ENCODE measurements around the gene UGT1A10.
"Not testable (repeated sequence)": the region's sequence is repeated elsewhere in the genome, so short reads cannot be mapped to it uniquely, and the experiment has no call there.

Gene UGT1A10

DNA sequence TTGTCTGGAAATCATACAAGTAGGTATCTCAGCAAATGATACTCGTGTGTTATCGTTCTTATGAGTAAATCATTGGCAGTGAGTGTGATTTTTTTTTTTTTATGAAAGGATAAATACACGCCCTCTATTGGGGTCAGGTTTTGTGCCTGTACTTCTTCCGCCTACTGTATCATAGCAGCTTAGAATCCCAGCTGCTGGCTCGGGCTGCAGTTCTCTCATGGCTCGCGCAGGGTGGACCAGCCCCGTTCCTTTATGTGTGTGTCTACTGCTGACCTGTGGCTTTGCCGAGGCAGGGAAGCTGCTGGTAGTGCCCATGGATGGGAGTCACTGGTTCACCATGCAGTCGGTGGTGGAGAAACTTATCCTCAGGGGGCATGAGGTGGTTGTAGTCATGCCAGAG lies at the start of gene UGT1A10:
Gene UGT1A10 (plus strand): TSS at position 143 of the 400 bp plus-strand sequence. CDS start 75 bp downstream, at position 218.
- DNase-seq = not testable (repeated sequence)

DNA sequence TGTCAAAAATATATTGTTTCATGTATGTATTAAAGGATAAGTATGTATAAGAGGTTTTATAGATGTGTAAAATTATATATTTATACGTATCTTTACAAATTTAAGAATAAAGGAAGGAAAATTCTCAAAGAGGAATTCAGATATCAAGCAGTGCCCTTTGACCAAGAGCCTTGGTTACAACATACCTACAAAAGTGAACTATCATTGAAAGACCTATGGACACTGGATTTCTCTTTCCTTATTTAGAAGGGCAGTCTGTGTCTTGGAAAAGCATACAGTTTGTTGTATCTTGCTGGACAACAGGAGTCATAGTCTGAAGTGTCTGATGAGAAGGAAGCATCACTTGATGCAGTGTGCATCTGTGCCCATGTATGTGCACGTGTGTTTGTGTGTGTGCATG lies 47.8 kb upstream of the UGT1A10 start:
- no peak for DNase-seq

DNA sequence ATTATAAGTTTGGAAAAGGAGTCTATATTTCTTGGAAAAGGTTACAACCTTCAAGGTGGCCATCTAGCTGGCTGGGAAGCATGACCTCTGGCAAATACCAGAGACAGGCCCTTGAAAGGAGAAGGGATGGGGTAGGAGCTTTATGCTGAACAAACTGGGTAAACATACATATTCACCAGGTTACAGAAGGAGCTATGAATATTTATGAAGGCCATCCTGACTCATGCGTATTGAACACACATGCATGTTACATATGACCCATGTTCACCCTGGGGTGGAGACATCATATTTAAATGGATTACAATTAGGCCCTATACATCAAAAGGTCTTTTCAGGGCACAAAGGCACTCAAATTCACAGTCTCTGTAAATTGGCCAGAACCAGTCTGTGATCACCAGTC lies 43.5 kb upstream of the UGT1A10 start:
- DNase-seq = not testable (repeated sequence)

DNA sequence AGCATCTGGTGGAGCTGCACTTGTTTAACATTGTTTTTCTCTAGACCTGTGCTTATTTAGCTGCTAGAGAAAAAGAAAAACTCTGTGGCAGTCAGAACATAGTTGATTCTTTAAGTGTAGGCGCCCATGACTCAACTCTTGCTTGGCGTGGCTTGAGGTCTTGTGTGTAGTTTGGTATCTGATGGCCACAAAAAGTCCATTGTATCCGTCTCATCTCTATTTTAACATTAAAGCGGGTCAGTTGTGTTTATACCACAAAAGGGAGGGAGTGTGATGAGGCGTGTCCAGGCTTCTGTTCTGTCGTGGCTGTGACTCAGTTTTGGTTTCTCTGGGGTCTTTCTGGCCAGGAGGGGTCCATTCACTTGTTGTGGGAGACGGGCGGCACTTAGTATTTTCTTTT lies 43.0 kb upstream of the UGT1A10 start:
- DNase-seq = no peak

DNA sequence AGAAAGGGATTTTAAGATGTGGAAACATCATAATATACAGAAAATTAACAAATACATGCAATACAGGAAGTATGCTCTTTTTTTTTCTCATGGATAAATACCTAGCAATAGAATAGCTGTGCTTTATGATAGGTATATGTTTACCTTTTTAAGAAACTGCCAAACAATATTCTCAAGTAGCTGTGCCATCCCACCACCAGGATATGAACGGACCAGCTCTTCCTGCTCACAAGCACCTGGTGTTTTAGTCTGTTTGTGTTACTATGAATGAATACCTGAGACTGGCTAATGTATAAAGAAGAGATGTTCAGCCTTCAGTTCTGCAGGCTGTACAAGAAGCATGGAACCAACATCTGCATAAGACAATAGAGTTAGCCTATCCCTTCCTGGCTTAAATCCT lies 38.7 kb upstream of the UGT1A10 start:
- no peak for DNase-seq

DNA sequence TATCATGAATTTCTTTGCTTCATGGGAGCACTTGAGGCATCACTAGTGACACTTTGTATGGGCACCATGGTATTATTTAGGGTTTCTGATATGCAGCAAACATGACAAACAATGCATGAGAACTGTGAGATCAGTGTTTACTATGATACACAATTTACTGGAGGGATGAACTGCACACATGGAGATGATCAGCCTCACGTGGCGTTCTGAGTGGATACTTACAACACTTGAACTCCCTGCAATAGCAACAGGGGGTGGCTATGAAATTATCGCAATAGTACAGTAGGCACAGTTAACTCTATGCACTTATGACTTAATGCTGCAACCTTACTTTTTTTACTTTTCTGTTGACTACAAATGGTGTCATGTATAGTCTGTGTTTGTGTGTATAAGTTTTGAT lies 37.3 kb upstream of the UGT1A10 start:
- no peak for DNase-seq

DNA sequence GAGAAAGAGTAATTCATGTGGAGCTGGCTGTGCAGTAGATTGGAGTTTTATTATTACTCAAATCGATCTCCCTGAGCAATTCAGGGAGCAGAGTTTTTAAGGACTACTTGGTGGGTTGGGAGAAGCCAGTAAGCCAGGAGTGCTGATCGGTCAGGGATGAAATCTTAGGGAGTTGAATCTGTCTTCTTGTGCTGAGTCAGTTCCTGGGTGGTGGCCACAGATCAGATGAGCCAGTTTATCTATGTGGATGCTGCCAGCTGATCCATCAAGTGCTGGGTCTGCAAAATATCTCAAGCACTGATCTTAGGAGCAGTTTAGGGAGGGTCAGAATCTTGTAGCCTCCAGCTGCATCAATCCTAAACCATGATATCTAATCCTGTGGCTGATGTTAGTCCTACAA lies 35.9 kb upstream of the UGT1A10 start:
- DNase-seq = no peak

DNA sequence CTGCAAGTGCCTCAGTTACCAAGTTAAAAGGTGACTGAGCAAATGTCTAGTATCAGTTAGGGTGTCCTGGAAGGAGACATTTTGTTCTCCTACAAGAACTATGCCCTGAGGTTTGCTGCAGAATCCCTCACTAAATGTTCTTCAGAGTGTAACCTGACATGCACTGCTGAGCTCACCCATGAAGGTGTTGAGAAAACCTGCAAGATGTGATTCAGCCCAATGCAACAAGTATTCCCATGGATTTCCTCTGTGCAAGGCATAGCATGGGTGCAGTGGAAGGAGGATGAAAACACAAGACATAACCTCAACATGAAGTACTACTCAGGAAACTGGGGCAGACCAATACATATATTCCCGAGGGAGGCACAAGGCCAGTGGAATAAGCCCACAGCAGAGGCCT lies 34.2 kb upstream of the UGT1A10 start:
- no peak for DNase-seq

DNA sequence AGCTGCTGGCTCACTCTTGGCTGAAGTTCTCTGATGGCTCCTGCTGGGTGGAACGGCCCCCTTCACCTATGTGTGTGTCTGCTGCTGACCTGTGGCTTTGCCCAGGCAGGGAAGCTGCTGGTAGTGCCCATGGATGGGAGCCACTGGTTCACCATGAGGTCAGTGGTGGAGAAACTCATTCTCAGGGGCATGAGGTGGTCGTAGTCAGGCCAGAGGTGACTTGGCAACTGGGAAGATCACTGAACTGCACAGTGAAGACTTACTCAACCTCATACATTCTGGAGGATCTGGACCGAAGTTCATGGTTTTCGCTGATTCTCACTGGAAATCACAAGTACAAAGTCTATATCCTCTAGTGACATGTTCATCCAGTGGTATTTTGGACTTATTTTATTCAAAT lies 32.7 kb upstream of the UGT1A10 start:
- no peak for DNase-seq

DNA sequence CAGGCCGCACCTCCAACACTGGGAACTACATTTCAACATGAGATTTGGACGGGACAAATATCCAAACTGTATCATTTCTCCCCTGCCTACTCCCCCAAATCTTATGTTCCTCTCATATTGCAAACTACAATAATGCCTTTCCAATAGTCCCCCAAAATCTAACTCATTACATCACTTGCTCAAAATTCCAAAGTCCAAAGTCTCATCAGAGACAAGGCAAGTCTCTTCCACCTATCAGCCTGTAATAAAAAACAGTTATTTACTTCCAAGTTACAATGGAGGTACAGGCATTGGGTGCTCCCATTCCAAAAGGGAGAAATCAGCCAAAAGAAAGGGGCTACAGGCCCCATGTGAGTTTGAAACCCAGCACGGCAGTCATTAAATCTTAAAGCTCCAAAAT lies 31.4 kb upstream of the UGT1A10 start:
- no peak for DNase-seq

DNA sequence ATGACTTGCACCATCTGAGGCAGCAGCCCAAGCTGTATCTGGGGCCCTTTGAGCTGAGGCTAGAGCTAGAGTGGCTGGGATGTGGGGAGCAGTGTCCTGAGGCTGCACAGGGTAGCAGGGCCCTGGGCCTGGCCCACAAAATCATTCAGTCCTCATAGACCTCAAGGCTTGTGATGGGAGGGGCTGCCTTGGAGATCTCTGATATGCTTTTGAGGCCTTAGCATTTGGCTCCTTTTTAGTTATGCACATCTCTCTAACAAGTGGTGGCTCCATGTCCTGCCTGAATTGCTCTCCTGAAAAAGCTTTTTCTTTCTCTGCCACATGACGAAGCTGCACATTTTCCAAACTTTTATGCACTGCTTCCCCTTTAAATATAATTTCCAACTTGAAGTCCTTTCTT lies 30.6 kb upstream of the UGT1A10 start:
- no peak for DNase-seq

DNA sequence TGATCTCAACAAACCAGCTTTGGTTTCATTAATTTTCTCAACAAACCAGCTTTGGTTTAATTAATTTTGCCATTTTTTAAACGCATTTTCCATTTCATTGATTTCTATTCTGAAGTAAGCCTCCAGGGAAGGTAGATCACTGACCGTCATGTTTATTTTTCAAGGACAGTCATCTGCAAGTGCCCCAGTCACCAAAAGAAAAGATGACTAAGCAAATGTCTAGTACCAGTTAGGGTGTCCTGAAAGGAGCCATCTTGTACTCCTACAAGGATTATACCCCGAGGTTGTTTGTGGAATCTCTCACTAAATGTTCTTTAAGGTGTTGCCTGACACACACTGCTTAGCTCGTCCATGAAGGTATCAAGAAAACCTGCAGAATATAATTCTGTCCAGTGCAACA lies 25.0 kb upstream of the UGT1A10 start:
- DNase-seq = no peak

DNA sequence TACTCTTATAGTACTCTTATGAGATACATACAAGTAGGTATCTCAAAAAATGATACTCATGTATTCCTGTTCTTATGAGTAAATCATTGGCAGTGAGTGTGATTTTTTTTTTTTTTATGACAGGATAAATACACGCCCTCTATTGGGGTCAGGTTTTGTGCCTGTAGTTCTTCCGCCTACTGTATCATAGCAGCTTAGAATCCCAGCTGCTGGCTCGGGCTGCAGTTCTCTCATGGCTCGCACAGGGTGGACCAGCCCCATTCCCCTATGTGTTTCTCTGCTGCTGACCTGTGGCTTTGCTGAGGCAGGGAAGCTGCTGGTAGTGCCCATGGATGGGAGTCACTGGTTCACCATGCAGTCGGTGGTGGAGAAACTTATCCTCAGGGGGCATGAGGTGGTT lies 18.8 kb upstream of the UGT1A10 start, which contains the start of gene UGT1A8:
Gene UGT1A8 (plus strand): TSS at position 158 of the 400 bp plus-strand sequence. CDS start 75 bp downstream, at position 233.
- not testable (repeated sequence) for DNase-seq

DNA sequence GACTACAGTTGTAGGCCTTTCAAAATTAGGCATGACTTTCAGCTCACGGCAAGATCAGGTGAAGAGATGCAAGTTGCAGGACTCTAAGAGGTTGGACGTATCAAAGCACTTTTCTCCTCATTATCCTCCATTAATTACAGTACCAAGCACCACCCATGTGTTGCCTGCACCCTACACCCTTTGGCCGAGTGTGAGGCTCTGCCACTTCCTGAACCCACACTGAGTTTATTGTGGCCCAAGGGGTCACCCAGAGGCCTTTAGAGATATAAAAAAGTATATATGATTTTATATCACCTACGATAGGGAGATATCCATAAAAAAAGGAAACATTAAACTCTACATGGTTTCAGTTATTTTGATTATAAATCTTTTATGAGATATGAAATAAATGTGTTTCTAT lies 16.0 kb upstream of the UGT1A10 start:
- DNase-seq = no peak

DNA sequence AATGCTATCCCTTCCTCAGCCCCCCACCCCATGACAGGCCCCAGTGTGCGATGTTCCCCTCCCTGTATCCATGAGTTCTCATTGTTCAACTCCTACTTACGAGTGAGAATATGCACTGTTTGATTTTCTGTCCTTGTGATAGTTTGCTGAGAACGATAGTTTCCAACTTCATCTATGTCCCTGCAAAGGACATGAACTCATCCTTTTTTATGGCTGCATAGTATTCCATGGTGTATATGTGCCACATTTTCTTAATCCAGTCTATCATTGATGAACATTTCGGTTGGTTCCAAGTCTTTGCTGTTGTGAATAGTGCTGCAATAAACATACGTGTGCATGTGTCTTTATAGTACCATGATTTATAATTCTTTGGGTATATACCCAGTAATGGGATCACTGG lies 14.4 kb upstream of the UGT1A10 start:
- not testable (repeated sequence) for DNase-seq

DNA sequence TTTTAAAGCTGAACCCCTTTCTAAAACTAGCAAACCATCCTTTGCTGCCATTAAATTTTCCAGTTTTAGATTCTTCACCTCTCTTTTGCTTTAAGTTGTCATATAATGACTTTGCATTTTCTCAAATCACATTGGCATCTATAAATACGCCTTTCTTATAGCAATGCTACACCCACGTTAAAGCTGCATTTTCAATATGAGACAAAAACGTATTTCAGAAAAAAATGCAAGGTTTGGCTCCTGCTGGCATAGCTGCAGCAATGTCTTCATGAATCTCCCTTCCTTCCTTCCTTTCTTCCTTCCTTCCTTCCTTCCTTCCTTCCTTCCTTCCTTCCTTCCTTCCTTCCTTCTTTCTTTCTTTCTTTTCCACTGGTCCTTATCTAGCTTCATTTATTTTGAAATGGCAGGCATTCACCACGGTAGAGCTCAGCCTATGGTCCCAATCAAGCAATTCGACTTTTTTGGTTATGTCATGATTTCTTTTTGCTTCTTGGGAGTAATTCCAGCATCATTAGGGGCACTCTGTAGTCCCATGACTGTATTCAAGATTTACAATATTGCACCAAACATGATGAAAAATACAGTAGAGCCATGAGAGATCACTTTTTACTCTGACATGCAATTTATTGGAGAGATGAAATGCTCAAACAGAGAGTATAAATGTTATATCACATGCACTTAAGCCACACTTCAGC lies 8.8 kb upstream of the UGT1A10 start:
- DNase-seq = no peak

DNA sequence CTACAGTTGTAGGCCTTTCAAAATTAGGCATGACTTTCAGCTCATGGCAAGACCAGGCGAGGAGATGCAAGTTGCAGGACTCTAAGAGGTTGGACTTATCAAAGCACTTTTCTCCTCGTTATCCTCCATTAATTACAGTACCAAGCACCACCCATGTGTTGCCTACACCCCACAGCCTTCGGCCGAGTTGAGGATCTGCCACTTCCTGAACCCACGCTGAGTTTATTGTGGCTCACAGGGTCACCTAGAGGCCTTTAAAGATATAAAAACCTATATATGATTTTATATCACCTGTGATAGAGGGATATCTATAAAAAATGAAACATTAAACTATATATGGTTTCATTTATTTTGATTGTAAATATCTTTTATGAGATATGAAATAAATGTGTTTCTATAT lies 2.6 kb downstream of the UGT1A10 start:
- DNase-seq = no peak

DNA sequence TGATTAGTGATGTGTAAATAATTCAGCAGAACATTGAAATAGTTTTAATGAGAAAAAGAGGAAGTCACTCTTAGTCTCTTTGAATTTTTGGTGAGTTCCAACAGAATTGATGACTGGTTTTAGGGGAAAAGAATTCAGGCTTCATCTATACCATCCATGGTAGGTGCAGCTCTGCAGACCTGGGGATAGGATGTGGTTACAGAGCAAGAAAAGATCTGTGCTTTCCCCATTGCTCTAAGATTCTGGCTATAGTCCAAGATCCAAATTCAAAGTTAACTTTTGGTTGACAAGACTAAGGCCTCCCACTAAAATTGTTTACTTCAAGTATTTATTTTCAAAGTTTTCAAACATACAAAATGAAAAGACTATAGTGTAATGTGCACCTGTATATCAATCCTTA lies 3.6 kb downstream of the UGT1A10 start:
- no peak for DNase-seq

DNA sequence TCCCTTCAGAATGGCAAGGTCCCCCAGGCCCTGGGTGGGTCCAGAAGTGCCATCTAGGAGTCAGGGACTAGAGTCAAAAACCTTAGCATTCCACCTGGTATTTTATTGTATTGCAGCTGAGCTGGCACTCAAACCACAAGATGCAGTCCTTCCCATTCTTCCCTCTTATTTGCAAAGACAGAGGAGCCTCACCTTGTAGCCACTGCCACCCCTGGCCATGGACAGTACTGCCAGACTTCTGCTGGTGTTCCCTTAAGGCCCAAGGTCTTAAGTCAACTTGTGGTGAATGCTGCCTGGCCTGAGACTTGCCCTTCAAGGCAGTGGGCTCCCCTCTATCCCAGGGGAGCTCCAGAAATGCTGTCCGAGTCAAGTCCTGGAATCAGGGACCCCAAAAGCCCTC lies 6.9 kb downstream of the UGT1A10 start:
- DNase-seq = no peak

DNA sequence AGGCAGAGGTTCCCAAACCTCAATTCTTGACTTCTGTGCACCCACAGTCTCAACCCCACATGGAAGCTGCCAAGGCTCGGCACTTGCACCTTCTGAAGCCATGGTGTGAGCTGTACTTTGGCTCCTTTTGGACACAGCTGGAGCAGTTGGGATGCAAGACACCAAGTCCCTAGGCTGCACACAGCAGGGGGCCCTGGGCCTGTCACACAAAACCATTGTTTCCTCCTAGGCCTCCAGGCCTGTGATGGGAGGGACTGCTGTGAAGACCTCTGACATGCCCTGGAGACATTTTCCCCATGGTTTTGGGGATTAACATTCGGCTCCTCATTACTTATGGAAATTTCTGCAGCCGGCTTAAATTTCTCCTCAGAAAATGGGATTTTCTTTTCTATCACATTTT lies 9.8 kb downstream of the UGT1A10 start:
- DNase-seq = not testable (repeated sequence)

DNA sequence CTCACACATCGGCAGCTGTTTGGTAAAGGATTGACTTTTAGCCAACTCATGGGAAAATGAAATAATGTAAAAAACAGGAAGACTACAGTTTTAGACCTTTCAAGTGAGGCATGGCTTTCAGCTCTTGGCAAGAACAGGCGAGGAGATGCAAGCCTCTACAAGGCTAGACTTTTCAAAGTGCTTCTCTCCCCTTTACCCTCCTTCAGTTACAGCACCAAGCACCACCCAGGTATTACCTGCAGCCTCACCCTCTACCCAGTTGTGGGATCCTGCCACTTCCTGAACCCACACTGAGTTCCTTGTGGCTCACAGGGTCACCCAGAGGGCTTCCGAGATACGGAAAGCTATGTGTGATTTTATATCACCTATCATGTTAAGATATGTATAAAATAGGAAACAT lies 14.7 kb downstream of the UGT1A10 start:
- DNase-seq = no peak

DNA sequence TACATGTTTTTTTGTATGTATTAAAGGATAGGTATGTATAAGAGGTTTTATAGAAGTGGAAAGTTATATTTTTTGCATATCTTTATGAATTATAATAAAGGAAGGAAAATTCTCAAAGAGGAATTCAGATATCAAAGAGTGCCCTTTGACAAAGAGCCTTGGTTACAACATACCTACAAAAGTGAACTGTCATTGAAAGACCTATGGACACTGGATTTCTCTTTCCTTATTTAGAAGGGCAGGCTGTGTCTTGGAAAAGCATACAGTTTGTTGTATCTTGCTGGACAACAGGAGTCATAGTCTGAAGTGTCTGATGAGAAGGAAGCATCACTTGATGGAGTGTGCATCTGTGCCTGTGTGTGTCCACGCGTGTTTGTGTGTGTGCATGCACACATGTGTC lies 15.2 kb downstream of the UGT1A10 start:
- no peak for DNase-seq

DNA sequence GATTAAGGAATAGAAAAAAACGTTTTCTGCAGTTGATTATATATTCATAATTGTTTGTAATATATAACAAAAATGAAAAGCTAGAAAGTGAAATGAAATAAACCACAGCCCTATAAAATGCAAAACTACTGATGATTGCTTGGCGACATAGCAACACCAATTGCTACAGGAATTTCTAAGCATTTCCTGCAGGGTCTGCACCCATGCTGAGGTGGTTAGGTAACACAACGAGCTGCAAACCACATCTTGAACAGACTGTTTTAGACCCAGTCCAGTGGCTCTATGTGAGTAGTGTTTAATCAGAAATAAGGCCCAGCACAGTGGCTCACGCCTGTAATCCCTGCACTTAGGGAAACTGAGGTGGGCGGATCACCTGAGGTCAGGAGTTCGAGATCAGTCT lies 18.3 kb downstream of the UGT1A10 start:
- no peak for DNase-seq

DNA sequence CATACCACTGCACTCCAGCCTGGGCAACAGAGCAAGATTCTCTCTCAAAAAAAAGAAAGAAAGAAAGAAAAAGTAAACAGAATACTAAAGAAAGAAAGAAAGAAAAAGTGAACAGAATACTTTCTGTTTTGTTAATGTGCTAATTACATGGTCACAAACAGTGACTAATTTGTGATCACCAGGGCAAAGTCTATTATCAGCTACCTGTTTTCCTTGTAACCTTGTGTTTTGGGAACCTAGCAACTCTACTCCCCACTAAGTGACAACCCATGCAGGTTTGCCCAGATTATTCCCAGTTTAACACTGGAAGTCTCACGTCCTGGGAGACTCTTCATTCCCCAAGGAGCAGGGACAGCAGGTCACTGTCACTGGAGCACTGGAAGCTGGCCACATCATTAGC lies 18.8 kb downstream of the UGT1A10 start:
- no peak for DNase-seq

DNA sequence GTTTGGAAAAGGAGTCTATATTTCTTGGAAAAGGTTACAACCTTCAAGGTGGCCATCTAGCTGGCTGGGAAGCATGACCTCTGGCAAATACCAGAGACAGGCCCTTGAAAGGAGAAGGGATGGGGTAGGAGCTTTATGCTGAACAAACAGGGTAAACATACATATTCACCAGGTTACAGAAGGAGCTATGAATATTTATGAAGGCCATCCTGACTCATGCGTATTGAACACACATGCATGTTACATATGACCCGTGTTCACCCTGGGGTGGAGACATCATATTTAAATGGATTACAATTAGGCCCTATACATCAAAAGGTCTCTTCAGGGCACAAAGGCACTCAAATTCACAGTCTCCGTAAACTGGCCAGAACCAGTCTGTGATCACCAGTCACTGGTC lies 19.7 kb downstream of the UGT1A10 start:
- not testable (repeated sequence) for DNase-seq
